Measurements from ENCODE around the gene KIAA0825. TPM values are rescaled to one million over a fixed set of nuclear protein-coding genes. Genes with fewer than 3 reads are reported as not detected.

KIAA0825 gene
- polyA plus RNA-seq, 1 of the 3 experiments (the other 2 are of a cell fraction) = 0.61 TPM

DNA sequence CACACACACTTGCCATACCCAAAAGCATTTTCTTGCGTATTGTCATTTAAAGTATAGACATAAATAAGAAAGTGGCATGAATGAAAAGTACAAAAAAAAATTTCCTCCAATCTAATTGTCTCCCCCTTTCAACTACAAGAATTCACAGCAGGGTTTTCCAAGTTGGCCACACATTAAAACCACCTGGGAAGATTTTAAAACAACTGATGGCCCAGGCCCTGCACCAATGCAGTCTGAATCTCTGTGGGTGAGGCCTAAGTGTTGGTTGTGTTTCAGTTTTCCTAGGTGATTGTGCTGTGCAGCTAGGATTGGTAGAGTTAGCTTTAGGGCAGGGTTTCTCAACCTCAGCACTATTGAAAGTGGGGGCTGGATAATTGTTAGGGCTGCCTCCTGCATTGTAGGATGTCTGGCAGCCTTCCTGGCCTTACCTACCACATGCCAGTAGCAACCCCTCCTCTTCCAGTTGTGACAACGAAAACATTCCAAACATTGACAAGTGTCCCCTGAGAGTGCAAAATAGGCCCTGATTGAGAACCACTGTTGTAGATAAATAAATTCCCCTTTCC lies 337.1 kb downstream of the KIAA0825 start:
- no peaks in the 10 kb centered on the region for H3K27me3 ChIP-seq (ENCODE audit: insufficient read depth)
- H3K9ac ChIP-seq = no peak overlapping the region
- CTCF ChIA-PET = no interaction called here
- no peak overlapping the region for H3K4me2 ChIP-seq
- 97% methylated on average over 2 of the region's 2 CpGs for WGBS (ENCODE audit: low lambda C conversion rate)
- TF ChIP-seq, protein P1, sequence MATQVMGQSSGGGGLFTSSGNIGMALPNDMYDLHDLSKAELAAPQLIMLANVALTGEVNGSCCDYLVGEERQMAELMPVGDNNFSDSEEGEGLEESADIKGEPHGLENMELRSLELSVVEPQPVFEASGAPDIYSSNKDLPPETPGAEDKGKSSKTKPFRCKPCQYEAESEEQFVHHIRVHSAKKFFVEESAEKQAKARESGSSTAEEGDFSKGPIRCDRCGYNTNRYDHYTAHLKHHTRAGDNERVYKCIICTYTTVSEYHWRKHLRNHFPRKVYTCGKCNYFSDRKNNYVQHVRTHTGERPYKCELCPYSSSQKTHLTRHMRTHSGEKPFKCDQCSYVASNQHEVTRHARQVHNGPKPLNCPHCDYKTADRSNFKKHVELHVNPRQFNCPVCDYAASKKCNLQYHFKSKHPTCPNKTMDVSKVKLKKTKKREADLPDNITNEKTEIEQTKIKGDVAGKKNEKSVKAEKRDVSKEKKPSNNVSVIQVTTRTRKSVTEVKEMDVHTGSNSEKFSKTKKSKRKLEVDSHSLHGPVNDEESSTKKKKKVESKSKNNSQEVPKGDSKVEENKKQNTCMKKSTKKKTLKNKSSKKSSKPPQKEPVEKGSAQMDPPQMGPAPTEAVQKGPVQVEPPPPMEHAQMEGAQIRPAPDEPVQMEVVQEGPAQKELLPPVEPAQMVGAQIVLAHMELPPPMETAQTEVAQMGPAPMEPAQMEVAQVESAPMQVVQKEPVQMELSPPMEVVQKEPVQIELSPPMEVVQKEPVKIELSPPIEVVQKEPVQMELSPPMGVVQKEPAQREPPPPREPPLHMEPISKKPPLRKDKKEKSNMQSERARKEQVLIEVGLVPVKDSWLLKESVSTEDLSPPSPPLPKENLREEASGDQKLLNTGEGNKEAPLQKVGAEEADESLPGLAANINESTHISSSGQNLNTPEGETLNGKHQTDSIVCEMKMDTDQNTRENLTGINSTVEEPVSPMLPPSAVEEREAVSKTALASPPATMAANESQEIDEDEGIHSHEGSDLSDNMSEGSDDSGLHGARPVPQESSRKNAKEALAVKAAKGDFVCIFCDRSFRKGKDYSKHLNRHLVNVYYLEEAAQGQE (IDR thresholded peaks at IDR 0.05; ENCODE audit: low read depth, low read length) = no peak
- no peak for TF ChIP-seq FOSL2 (IDR thresholded peaks at IDR 0.05; ENCODE audit: borderline replicate concordance, low read depth)
- no peak for TF ChIP-seq NRF1 (IDR thresholded peaks at IDR 0.05; ENCODE audit: low read depth, low read length)
- no peak for TF ChIP-seq FOXM1 (IDR thresholded peaks at IDR 0.05; ENCODE audit: low read depth)
- TF ChIP-seq YY1 (IDR thresholded peaks at IDR 0.05; ENCODE audit: low read depth) = no peak
- TF ChIP-seq MEF2A (IDR thresholded peaks at IDR 0.05; ENCODE audit: borderline replicate concordance, low read depth) = no peak
- TF ChIP-seq, protein P2, sequence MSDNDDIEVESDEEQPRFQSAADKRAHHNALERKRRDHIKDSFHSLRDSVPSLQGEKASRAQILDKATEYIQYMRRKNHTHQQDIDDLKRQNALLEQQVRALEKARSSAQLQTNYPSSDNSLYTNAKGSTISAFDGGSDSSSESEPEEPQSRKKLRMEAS (IDR thresholded peaks at IDR 0.05; ENCODE audit: low read depth) = no peak
- no peak for TF ChIP-seq ELF1 (IDR thresholded peaks at IDR 0.05)
- TF ChIP-seq, protein P3, sequence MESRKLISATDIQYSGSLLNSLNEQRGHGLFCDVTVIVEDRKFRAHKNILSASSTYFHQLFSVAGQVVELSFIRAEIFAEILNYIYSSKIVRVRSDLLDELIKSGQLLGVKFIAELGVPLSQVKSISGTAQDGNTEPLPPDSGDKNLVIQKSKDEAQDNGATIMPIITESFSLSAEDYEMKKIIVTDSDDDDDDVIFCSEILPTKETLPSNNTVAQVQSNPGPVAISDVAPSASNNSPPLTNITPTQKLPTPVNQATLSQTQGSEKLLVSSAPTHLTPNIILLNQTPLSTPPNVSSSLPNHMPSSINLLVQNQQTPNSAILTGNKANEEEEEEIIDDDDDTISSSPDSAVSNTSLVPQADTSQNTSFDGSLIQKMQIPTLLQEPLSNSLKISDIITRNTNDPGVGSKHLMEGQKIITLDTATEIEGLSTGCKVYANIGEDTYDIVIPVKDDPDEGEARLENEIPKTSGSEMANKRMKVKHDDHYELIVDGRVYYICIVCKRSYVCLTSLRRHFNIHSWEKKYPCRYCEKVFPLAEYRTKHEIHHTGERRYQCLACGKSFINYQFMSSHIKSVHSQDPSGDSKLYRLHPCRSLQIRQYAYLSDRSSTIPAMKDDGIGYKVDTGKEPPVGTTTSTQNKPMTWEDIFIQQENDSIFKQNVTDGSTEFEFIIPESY (IDR thresholded peaks at IDR 0.05; ENCODE audit: borderline replicate concordance, low read depth) = no peak
- no peak for TF ChIP-seq RCOR1 (IDR thresholded peaks at IDR 0.05; ENCODE audit: low read length)
- TF ChIP-seq JUND (IDR thresholded peaks at IDR 0.05) = no peak
- no peak for TF ChIP-seq RXRA (IDR thresholded peaks at IDR 0.05; ENCODE audit: borderline replicate concordance, low read depth)
- no peak for TF ChIP-seq RAD21 (IDR thresholded peaks at IDR 0.05; ENCODE audit: low read length)
- no peak for TF ChIP-seq CHD2 (IDR thresholded peaks at IDR 0.05; ENCODE audit: low read length, partially characterized antibody)
- H4K20me1 ChIP-seq (ENCODE audit: insufficient read depth) = no peaks in the 10 kb centered on the region
- H3F3A ChIP-seq (replicated peaks; ENCODE audit: insufficient read depth) = no peaks in the 10 kb centered on the region
- H2AFZ ChIP-seq (ENCODE audit: low read depth) = no peak overlapping the region
- no peaks in the 10 kb centered on the region for H3K36me3 ChIP-seq (replicated peaks in 1 of 2; ENCODE audit: control insufficient read depth in 1 of 2, insufficient read depth in 2 of 2, low read length in 1 of 2)
- H3K9me3 ChIP-seq = no peaks in the 10 kb centered on the region
- no peak overlapping the region for H3K27ac ChIP-seq (ENCODE audit: low read depth in 2 of 2, low read length in 1 of 2)
- H3K4me1 ChIP-seq (ENCODE audit: control insufficient read depth in 1 of 2, insufficient read depth in 2 of 2, low read depth in 1 of 2, low read length in 1 of 2) = peaks cover 0 to 2% of the 10 kb centered on the region in 2 experiments; a peak in 2 of 4 replicates
- H3K79me2 ChIP-seq (ENCODE audit: insufficient read depth) = no peaks in the 10 kb centered on the region
- POLR2A ChIA-PET = no interaction called here
- DNase-seq = no peak
- no peak overlapping the region for H3K4me3 ChIP-seq (ENCODE audit: low read depth in 2 of 2, low read length in 1 of 2)
- H3K9me2 ChIP-seq = no peaks in the 10 kb centered on the region
